HL-60 (cell line): ENCODE results near the gene CRIP2.

Experiments used
- DNase-seq, 2 experiments: peaks; one replicate each; pipeline ENCODE4 v3.0.0-alpha.2; 2010 to 2020; ENCODE audit warnings: low read depth in 1 of 2, low spot score in 1 of 2
- H3K27ac ChIP-seq: fragments of 250-450 bp; sonication (Bioruptor Pico); replicated peaks from 2 replicates; pipeline ENCODE4 v1.5.1; 2020; ENCODE audit warnings: mild to moderate bottlenecking, moderate library complexity
- H3K27me3 ChIP-seq: fragments of 250-450 bp; sonication (Bioruptor Pico); 2 replicates; pipeline ENCODE4 v1.5.1; 2021; ENCODE audit warnings: mild to moderate bottlenecking, moderate library complexity; ENCODE audit not compliant: insufficient read depth, poor library complexity, severe bottlenecking
- H3K4me3 ChIP-seq: replicated peaks from 2 replicates; pipeline ENCODE4 v1.5.1; 2011; ENCODE audit warnings: mild to moderate bottlenecking, control low read depth, low read length; ENCODE audit not compliant: insufficient read depth
- CTCF ChIP-seq: IDR thresholded peaks from one replicate; pipeline ENCODE4 v1.5.1; 2011; ENCODE audit warnings: low read length, control low read depth, inconsistent platforms; ENCODE audit not compliant: insufficient read depth
- GABPA ChIP-seq: IDR thresholded peaks from 2 replicates; pipeline ENCODE4 v1.6.1; 2012; ENCODE audit warnings: low read depth
- POLR2AphosphoS5 ChIP-seq: IDR thresholded peaks from 2 replicates; pipeline ENCODE4 v1.6.1; 2012; ENCODE audit warnings: low read depth
- REST ChIP-seq: IDR thresholded peaks from 2 replicates; pipeline ENCODE4 v1.6.1; 2012; ENCODE audit warnings: low read depth; ENCODE audit not compliant: insufficient replicate concordance
- SPI1 ChIP-seq: IDR thresholded peaks from 2 replicates; pipeline ENCODE4 v1.6.1; 2012; ENCODE audit warnings: low read depth, mild to moderate bottlenecking, borderline replicate concordance

CRIP2 gene

GRCh38 chr14:105460616-105461015, 14.0 kb upstream of the CRIP2 start:
- Histone ChIP-seq H3K27me3 (no peaks in the 10 kb centered on the region), H3K27ac (no peak overlapping the region), H3K4me3 (no peak overlapping the region)
- no peak for DNase-seq
- no peak for TF ChIP-seq POLR2AphosphoS5
- no peak for TF ChIP-seq REST
- no peak for TF ChIP-seq CTCF
- TF ChIP-seq SPI1: no peak
- TF ChIP-seq GABPA: no peak

- no peak for DNase-seq
- H3K27me3 ChIP-seq: no peaks in the 10 kb centered on the region
- TF ChIP-seq GABPA (no peak), POLR2AphosphoS5 (no peak), SPI1 (no peak), REST (no peak), CTCF (no peak)
- no peak overlapping the region for H3K4me3 ChIP-seq
- H3K27ac ChIP-seq: no peak overlapping the region
These were observed 12.7 kb upstream of the CRIP2 start for GRCh38 chr14:105461903-105462302.

- H3K27me3 ChIP-seq: no peaks in the 10 kb centered on the region
- H3K4me3 ChIP-seq: no peak overlapping the region
- no peak overlapping the region for H3K27ac ChIP-seq
- TF ChIP-seq CTCF (no peak), POLR2AphosphoS5 (no peak), GABPA (no peak), SPI1 (no peak), REST (no peak)
- no peak for DNase-seq
These were observed 10.1 kb upstream of the CRIP2 start for GRCh38 chr14:105464501-105464900.
